Trophoblast cell (in vitro differentiated cells and primary cell): ENCODE data around the gene TBC1D17.

Source experiments
- DNase-seq, 2 donors: peaks; one replicate each; pipeline ENCODE4 v3.0.0-alpha.2; 2016
- H2AFZ ChIP-seq: 2 replicates; pipeline ENCODE4 v1.6.1; 2013; ENCODE audit warnings: low read length, moderate library complexity, mild to moderate bottlenecking; ENCODE audit not compliant: insufficient read depth, poor library complexity
- H2AK5ac ChIP-seq: 2 replicates; pipeline ENCODE4 v1.6.1; 2013; ENCODE audit warnings: mild to moderate bottlenecking, low read length
- H2BK120ac ChIP-seq: 2 replicates; pipeline ENCODE4 v1.6.1; 2013; ENCODE audit warnings: low read length, mild to moderate bottlenecking, moderate library complexity; ENCODE audit not compliant: insufficient read depth, poor library complexity
- H2BK12ac ChIP-seq: 2 replicates; pipeline ENCODE4 v1.6.1; 2013; ENCODE audit warnings: mild to moderate bottlenecking, low read length, moderate library complexity
- H2BK5ac ChIP-seq: 2 replicates; pipeline ENCODE4 v1.6.1; 2013; ENCODE audit warnings: low read length, low read depth, moderate library complexity, mild to moderate bottlenecking; ENCODE audit not compliant: poor library complexity
- H3K14ac ChIP-seq: 2 replicates; pipeline ENCODE4 v1.6.1; 2013; ENCODE audit warnings: mild to moderate bottlenecking, low read length
- H3K18ac ChIP-seq: 2 replicates; pipeline ENCODE4 v1.6.1; 2013; ENCODE audit warnings: mild to moderate bottlenecking, low read length
- H3K23ac ChIP-seq: 2 replicates; pipeline ENCODE4 v1.6.1; 2013; ENCODE audit warnings: low read length
- H3K27ac ChIP-seq: 2 replicates; pipeline ENCODE4 v1.5.1; 2013; ENCODE audit warnings: low read depth, mild to moderate bottlenecking, inconsistent platforms, low read length, moderate library complexity
- H3K27me3 ChIP-seq: 2 replicates; pipeline ENCODE4 v1.6.1; 2013; ENCODE audit warnings: inconsistent platforms, mild to moderate bottlenecking, low read length, moderate library complexity; ENCODE audit not compliant: insufficient read depth
- H3K36me3 ChIP-seq, 2 experiments: 1 replicate in 1 of 2; 2 replicates in 1 of 2; pipeline ENCODE4 v1.6.1; 2013; ENCODE audit warnings: low read length in 2 of 2, mild to moderate bottlenecking in 2 of 2, moderate library complexity in 1 of 2; ENCODE audit not compliant: insufficient read depth in 2 of 2, control insufficient read depth in 1 of 2
- H3K4ac ChIP-seq: 2 replicates; pipeline ENCODE4 v1.6.1; 2013; ENCODE audit warnings: low read depth, mild to moderate bottlenecking, low read length, moderate library complexity
- H3K4me1 ChIP-seq, 2 experiments: 1 replicate in 1 of 2; 2 replicates in 1 of 2; pipeline ENCODE4 v1.6.1; 2013; ENCODE audit warnings: low read length in 2 of 2, mild to moderate bottlenecking in 2 of 2, moderate library complexity in 1 of 2; ENCODE audit not compliant: insufficient read depth in 2 of 2, control insufficient read depth in 1 of 2
- H3K4me2 ChIP-seq: 2 replicates; pipeline ENCODE4 v1.6.1; 2013; ENCODE audit warnings: inconsistent platforms, mild to moderate bottlenecking, low read length, moderate library complexity
- H3K4me3 ChIP-seq: 2 replicates; pipeline ENCODE4 v1.5.1; 2013; ENCODE audit warnings: mild to moderate bottlenecking, low read depth, low read length, inconsistent platforms
- H3K79me1 ChIP-seq: one replicate; pipeline ENCODE4 v1.6.1; 2013; ENCODE audit warnings: low read length
- H3K79me2 ChIP-seq: 2 replicates; pipeline ENCODE4 v1.6.1; 2013; ENCODE audit warnings: low read length, mild to moderate bottlenecking; ENCODE audit not compliant: control insufficient read depth, insufficient read depth, poor library complexity
- H3K9ac ChIP-seq: 2 replicates; pipeline ENCODE4 v1.6.1; 2013; ENCODE audit warnings: mild to moderate bottlenecking, low read length
- H3K9me3 ChIP-seq: 2 replicates; pipeline ENCODE4 v1.6.1; 2013; ENCODE audit warnings: low read depth, mild to moderate bottlenecking, control low read depth, inconsistent platforms, low read length; ENCODE audit not compliant: insufficient read depth
- H4K12ac ChIP-seq: 2 replicates; pipeline ENCODE4 v1.6.1; 2013; ENCODE audit warnings: low read depth, mild to moderate bottlenecking, low read length, moderate library complexity
- H4K8ac ChIP-seq: 2 replicates; pipeline ENCODE4 v1.6.1; 2013; ENCODE audit warnings: low read depth, mild to moderate bottlenecking, low read length, moderate library complexity
- H4K91ac ChIP-seq: one replicate; pipeline ENCODE4 v1.6.1; 2013; ENCODE audit warnings: low read depth, mild to moderate bottlenecking, low read length, moderate library complexity
- WGBS: extraction: QIAGEN DNeasy Blood & Tissue Kit; methylation state at CpG from one replicate; pipeline ENCODE4 v1.1.7; 2013; ENCODE audit warnings: missing lambda C conversion rate; ENCODE audit not compliant: insufficient read length, insufficient coverage; ENCODE audit errors: extremely low coverage; 5-methylcytosine and 5-hydroxymethylcytosine counted together

The TBC1D17 gene

GRCh38 chr19:49836176-49837008, 41.1 kb upstream of the TBC1D17 start:
- Histone ChIP-seq H4K8ac (no peak overlapping the region), H3K9ac (no peak overlapping the region), H3K27me3 (no peaks in the 10 kb centered on the region), H2AK5ac (no peak overlapping the region), H2BK12ac (no peak overlapping the region), H3K23ac (no peak overlapping the region), H3K36me3 (peaks cover 82 to 91% of the 10 kb centered on the region in 2 experiments), H2AFZ (no peak overlapping the region), H2BK120ac (no peak overlapping the region), H2BK5ac (no peak overlapping the region), H3K27ac (no peak overlapping the region), H3K4me3 (no peak overlapping the region), H3K4ac (no peak overlapping the region), H3K79me1 (no peaks in the 10 kb centered on the region), H3K4me2 (no peak overlapping the region), H4K91ac (no peak overlapping the region), H3K9me3 (peaks cover 2% of the 10 kb centered on the region), H3K14ac (no peak overlapping the region), H3K18ac (no peak overlapping the region), H3K79me2 (no peaks in the 10 kb centered on the region), H3K4me1 (peaks cover 0 to 3% of the 10 kb centered on the region in 2 experiments), H4K12ac (no peak overlapping the region)
- no peak for DNase-seq
- WGBS: no CpG with 5 or more reads among the region's 20 CpGs

GRCh38 chr19:49837009-49837310, 40.5 kb upstream of the TBC1D17 start:
- WGBS: no CpG with 5 or more reads among the region's 5 CpGs

GRCh38 chr19:49837425-49837824, 40.1 kb upstream of the TBC1D17 start:
- Histone ChIP-seq H3K9ac (no peak overlapping the region), H4K8ac (no peak overlapping the region), H3K23ac (no peak overlapping the region), H2AFZ (no peak overlapping the region), H3K18ac (no peak overlapping the region), H2BK120ac (no peak overlapping the region), H4K91ac (no peak overlapping the region), H3K4me1 (peaks cover 0 to 3% of the 10 kb centered on the region in 2 experiments), H3K79me1 (no peaks in the 10 kb centered on the region), H3K27ac (no peak overlapping the region), H3K4ac (no peak overlapping the region), H3K27me3 (no peaks in the 10 kb centered on the region), H2BK12ac (no peak overlapping the region), H4K12ac (no peak overlapping the region), H3K4me3 (no peak overlapping the region), H3K79me2 (no peaks in the 10 kb centered on the region), H3K14ac (no peak overlapping the region), H3K36me3 (peaks cover 76 to 81% of the 10 kb centered on the region in 2 experiments), H3K4me2 (no peak overlapping the region), H2BK5ac (no peak overlapping the region), H3K9me3 (no peaks in the 10 kb centered on the region), H2AK5ac (no peak overlapping the region)
- DNase-seq: no peak
- WGBS: no CpG with 5 or more reads among the region's 9 CpGs

More at GRCh38 chr19:49837009-49837310, 40.5 kb upstream of the TBC1D17 start:
- Histone ChIP-seq H3K18ac (no peak overlapping the region), H2AFZ (no peak overlapping the region), H2BK120ac (no peak overlapping the region), H4K91ac (no peak overlapping the region), H3K4me2 (no peak overlapping the region), H3K9me3 (peaks cover 2% of the 10 kb centered on the region), H3K79me1 (no peaks in the 10 kb centered on the region), H3K9ac (no peak overlapping the region), H4K12ac (no peak overlapping the region), H3K14ac (no peak overlapping the region), H3K4me1 (peaks cover 0 to 3% of the 10 kb centered on the region in 2 experiments), H3K23ac (no peak overlapping the region), H3K27me3 (no peaks in the 10 kb centered on the region), H3K79me2 (no peaks in the 10 kb centered on the region), H3K36me3 (peaks cover 76 to 85% of the 10 kb centered on the region in 2 experiments), H3K27ac (no peak overlapping the region), H4K8ac (no peak overlapping the region), H2BK12ac (no peak overlapping the region), H3K4me3 (no peak overlapping the region), H2AK5ac (no peak overlapping the region), H2BK5ac (no peak overlapping the region), H3K4ac (no peak overlapping the region)
- no peak for DNase-seq

GRCh38 chr19:49838885-49839588, 38.5 kb upstream of the TBC1D17 start:
- H3K18ac ChIP-seq: no peak overlapping the region
- no peak overlapping the region for H3K4me2 ChIP-seq
- H3K4me1 ChIP-seq: peaks cover 0 to 3% of the 10 kb centered on the region in 2 experiments
- no peak overlapping the region for H3K27ac ChIP-seq
- no peak overlapping the region for H4K12ac ChIP-seq
- H3K36me3 ChIP-seq: peaks cover 64 to 66% of the 10 kb centered on the region in 2 experiments
- no peaks in the 10 kb centered on the region for H3K79me1 ChIP-seq
- H4K91ac ChIP-seq: no peak overlapping the region
- no peak overlapping the region for H3K14ac ChIP-seq
- H4K8ac ChIP-seq: no peak overlapping the region
- no peak overlapping the region for H2BK120ac ChIP-seq
- no peak overlapping the region for H3K4ac ChIP-seq
- no peak for DNase-seq
- H3K79me2 ChIP-seq: no peaks in the 10 kb centered on the region
- no peak overlapping the region for H3K23ac ChIP-seq
- no peak overlapping the region for H2BK12ac ChIP-seq
- H3K9me3 ChIP-seq: no peaks in the 10 kb centered on the region
- H2AK5ac ChIP-seq: no peak overlapping the region
- H3K9ac ChIP-seq: no peak overlapping the region
- WGBS: no CpG with 5 or more reads among the region's 18 CpGs
- no peak overlapping the region for H2AFZ ChIP-seq
- H3K27me3 ChIP-seq: no peaks in the 10 kb centered on the region
- H3K4me3 ChIP-seq: no peak overlapping the region
- H2BK5ac ChIP-seq: no peak overlapping the region
